22Rv1 (cell line): ENCODE data around the gene SNED1.

ENCODE experiments used
- ZFX ChIP-seq: fragments of 450-650 bp; IDR thresholded peaks from 2 replicates; pipeline ENCODE4 v1.6.1; 2017; ENCODE audit warnings: antibody characterized with exemption, borderline replicate concordance
- TF ChIP-seq, protein P1 (sequence below): fragments of 450-650 bp; IDR thresholded peaks from 2 replicates; pipeline ENCODE4 v1.5.1; 2017; ENCODE audit warnings: mild to moderate bottlenecking

DNA sequence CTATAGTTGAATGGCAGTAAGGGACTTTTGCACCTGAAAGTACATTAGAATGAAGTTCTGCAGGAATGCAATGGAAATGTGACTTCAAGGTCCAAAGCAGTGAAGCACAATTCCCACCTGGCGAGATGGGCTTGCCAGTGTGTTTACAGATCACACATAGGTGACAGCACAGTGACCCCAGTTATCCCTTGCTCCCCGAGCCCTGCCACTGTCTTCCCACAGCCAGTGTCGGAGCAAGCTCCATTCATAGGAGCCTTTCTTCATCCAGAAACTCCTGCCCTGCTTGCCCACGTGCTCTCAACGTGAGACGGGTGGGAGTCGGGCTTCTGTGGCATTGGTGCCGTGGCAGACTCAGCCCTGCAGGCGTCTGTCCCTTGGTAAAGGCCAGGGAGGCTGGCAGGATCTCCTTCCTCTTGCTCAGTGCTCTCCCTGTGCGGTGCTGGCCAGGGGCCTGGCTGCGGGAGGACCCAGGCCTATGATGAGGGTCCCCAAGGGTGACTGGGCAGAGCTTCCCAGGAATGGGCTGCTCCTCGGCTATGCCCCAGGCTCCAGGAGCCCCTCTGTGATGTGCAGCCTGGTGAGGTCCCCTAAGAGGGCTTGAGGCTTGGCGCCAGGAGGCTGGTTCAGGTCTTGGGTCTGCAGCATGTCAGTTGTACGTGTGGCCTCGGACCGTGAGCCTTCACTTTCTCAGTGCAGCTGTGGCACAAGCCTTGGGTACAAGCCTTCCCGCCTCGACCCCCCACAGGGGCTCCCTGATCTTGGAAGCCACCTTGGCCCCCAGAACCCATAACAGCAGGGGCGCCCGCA is 40.2 kb downstream of the SNED1 start:
- TF ChIP-seq, protein P1, sequence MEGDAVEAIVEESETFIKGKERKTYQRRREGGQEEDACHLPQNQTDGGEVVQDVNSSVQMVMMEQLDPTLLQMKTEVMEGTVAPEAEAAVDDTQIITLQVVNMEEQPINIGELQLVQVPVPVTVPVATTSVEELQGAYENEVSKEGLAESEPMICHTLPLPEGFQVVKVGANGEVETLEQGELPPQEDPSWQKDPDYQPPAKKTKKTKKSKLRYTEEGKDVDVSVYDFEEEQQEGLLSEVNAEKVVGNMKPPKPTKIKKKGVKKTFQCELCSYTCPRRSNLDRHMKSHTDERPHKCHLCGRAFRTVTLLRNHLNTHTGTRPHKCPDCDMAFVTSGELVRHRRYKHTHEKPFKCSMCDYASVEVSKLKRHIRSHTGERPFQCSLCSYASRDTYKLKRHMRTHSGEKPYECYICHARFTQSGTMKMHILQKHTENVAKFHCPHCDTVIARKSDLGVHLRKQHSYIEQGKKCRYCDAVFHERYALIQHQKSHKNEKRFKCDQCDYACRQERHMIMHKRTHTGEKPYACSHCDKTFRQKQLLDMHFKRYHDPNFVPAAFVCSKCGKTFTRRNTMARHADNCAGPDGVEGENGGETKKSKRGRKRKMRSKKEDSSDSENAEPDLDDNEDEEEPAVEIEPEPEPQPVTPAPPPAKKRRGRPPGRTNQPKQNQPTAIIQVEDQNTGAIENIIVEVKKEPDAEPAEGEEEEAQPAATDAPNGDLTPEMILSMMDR: no peak
- no peak for TF ChIP-seq ZFX
